K562 (cell line): ENCODE results near the gene ARL11. TPM values are rescaled to one million over a fixed set of nuclear protein-coding genes. Genes with fewer than 3 reads are reported as not detected.

ENCODE experiments used
- CBFA2T2 ChIP-seq: fragments of 450-650 bp; conservative IDR thresholded peaks from 2 replicates; pipeline ENCODE4 v1.6.1; 2017; ENCODE audit warnings: mild to moderate bottlenecking
- GABPB1 ChIP-seq: sonication (generic); formaldehyde crosslinking; IDR thresholded peaks from 2 replicates; pipeline ENCODE4 v1.8.0; 2022; ENCODE audit warnings: mild to moderate bottlenecking, missing genetic modification reagents
- GATAD2A ChIP-seq: fragments of 450-650 bp; IDR thresholded peaks from 2 replicates; pipeline ENCODE4 v1.6.1; 2017
- HIVEP1 ChIP-seq: fragments of 250-450 bp; sonication (Bioruptor Pico); IDR thresholded peaks from 2 replicates; pipeline ENCODE4 v1.4.0; 2020; ENCODE audit warnings: mild to moderate bottlenecking
- IFI16 ChIP-seq: fragments of 250-450 bp; sonication (Bioruptor Pico); IDR thresholded peaks from 2 replicates; pipeline ENCODE4 v2.1.2; 2022; ENCODE audit warnings: mild to moderate bottlenecking, inconsistent platforms
- PHF8 ChIP-seq: fragments of 200-600 bp; sonication (generic); IDR thresholded peaks from 2 replicates; pipeline ENCODE4 v1.6.1; 2012; ENCODE audit warnings: mixed run types, mild to moderate bottlenecking, inconsistent platforms, low read length, moderate library complexity, borderline replicate concordance
- POLR2A ChIP-seq: fragments of 450-650 bp; conservative IDR thresholded peaks from 2 replicates; pipeline ENCODE4 v1.6.1; 2016
- RBFOX2 ChIP-seq: fragments of 200-400 bp; formaldehyde crosslinking; IDR thresholded peaks from 2 replicates; pipeline ENCODE4 v1.6.1; 2017; ENCODE audit warnings: low read depth, mild to moderate bottlenecking, low read length, moderate library complexity
- REST ChIP-seq, 2 experiments: fragments of 450-650 bp; formaldehyde crosslinking in 1 of 2; IDR thresholded peaks; 2 replicates each; pipeline versions ENCODE4 v1.4.0 to v1.6.1; 2014 to 2020; ENCODE audit warnings: mild to moderate bottlenecking in 2 of 2, borderline replicate concordance in 1 of 2, low read depth in 1 of 2
- TFAP4 ChIP-seq: sonication (generic); formaldehyde crosslinking; IDR thresholded peaks from 2 replicates; pipeline ENCODE4 v1.8.0; 2022; ENCODE audit warnings: missing genetic modification reagents, mild to moderate bottlenecking, moderate library complexity, borderline replicate concordance
- ZFX ChIP-seq: sonication (generic); formaldehyde crosslinking; IDR thresholded peaks from 2 replicates; pipeline ENCODE4 v1.8.0; 2022; ENCODE audit warnings: mild to moderate bottlenecking, missing genetic modification reagents, moderate library complexity
- polyA plus RNA-seq, 8 experiments: library from polyadenylated mRNA; depleted of rRNA in 4 of 8; stranded (reverse) in 5 of 8; unstranded in 3 of 8; fragments of >200 nt; fragmentation: Nextera tagmentation in 2 of 8; fragmentation: Illumina TruSeq in 1 of 8; extraction: Ambion mirVana in 2 of 8; extraction: Trizol in 1 of 8; gene quantifications; 2 replicates each; pipeline versions ENCODE4 v1.2.1 to v1.2.3, GENCODE V29; 2011 to 2014; ENCODE audit warnings: inconsistent platforms in 1 of 8, missing spikeins in 1 of 8
- total RNA-seq, 7 experiments: library from RNA; depleted of rRNA in 6 of 7; stranded (reverse); fragments of >200 nt in 6 of 7; fragmentation: Illumina TruSeq in 2 of 7; extraction: Trizol in 2 of 7; gene quantifications; 2 replicates each; pipeline versions ENCODE4 v1.2.1 to v1.2.3, GENCODE V29; 2011 to 2021; ENCODE audit warnings: low replicate concordance in 1 of 7

ARL11 gene
- total and polyA plus RNA-seq, 9 of the 15 experiments (the other 6 are each of a cell fraction or from before 2014, with no cell fraction given): 0.18 to 0.87 (median 0.45) TPM

- peak; percentile 75; the same call in 1 of the 2 replicates for TF ChIP-seq PHF8
- peak; percentile 37; the same call in 1 of the 2 replicates for TF ChIP-seq TFAP4
- TF ChIP-seq POLR2A: peak; percentile 34
- no peak for TF ChIP-seq HIVEP1 (CRISPR knock-in tag)
- peak; percentile 74 for TF ChIP-seq CBFA2T2
- TF ChIP-seq ZFX: peak; percentile 82
- TF ChIP-seq GATAD2A: no peak
- no peak for TF ChIP-seq IFI16 (CRISPR knock-in tag)
- 0 out of 2 replicates have a peak, but pooled peaks have one; percentile 31 for TF ChIP-seq GABPB1 (CRISPR knock-in tag)
- peak; percentile 70 for TF ChIP-seq RBFOX2
- TF ChIP-seq REST (IDR thresholded peaks at IDR 0.05; ENCODE audit: borderline replicate concordance): peak; percentile 90
- TF ChIP-seq REST (CRISPR knock-in tag; IDR thresholded peaks at IDR 0.05; ENCODE audit: low read depth): no peak
These were observed 42.8 kb upstream of the ARL11 start, which contains the start of gene RCBTB1 (continued) for GRCh38 chr13:49585220-49586157.
